A549 (cell line): ENCODE measurements around the gene ABCG4. TPM values are rescaled to one million over a fixed set of nuclear protein-coding genes. Genes with fewer than 3 reads are reported as not detected.

Source experiments
- ATAC-seq, 2 experiments: fragments of 200-7000 bp in 1 of 2; fragments of >200 bp in 1 of 2; cut with Nextera tagmentation in 1 of 2; cut with Tn5 transposase in 1 of 2; 3 replicates each; pipeline versions ENCODE4 v1.8.0 to v1.9.1; 2018 to 2020; ENCODE audit warnings: mild to moderate bottlenecking in 1 of 2, moderate library complexity in 1 of 2
- CTCF ChIA-PET: fragments of 300-600 bp; sonication (Branson Sonifier 250); formaldehyde crosslinking; extraction: SDS; loops from one replicate; lab custom pipeline; 2021; ENCODE audit warnings: antibody characterized with exemption, inconsistent platforms; lab: Yijun Ruan, JAX
- POLR2A ChIA-PET: fragments of 350-600 bp; formaldehyde crosslinking; extraction: SDS; loops from one replicate; lab custom pipeline; 2021; ENCODE audit warnings: antibody characterized with exemption, inconsistent platforms; lab: Yijun Ruan, JAX
- DNase-seq, 2 experiments: peaks; one replicate each; pipeline versions ENCODE4 v3.0.0 to v3.0.0-alpha.2; 2011 to 2016; ENCODE audit warnings: low read depth in 1 of 2, low spot score in 1 of 2
- FAIRE-seq: peaks from 2 replicates; lab custom pipeline; 2011; peaks lifted over from hg19 to GRCh38; lab: Jason Lieb, UNC
- H3K27ac ChIP-seq, 2 experiments: fragments of >200 bp; sonication (Bioruptor Twin); formaldehyde crosslinking; 3 replicates each; pipeline ENCODE4 v1.5.1; 2016 to 2017
- H3K4me1 ChIP-seq: fragments of >200 bp; sonication (Bioruptor Twin); formaldehyde crosslinking; 3 replicates; pipeline ENCODE4 v1.6.1; 2016
- H3K4me2 ChIP-seq: fragments of >200 bp; sonication (Bioruptor Twin); formaldehyde crosslinking; 3 replicates; pipeline ENCODE4 v1.6.1; 2016
- H3K4me3 ChIP-seq: fragments of >200 bp; sonication (Bioruptor Twin); formaldehyde crosslinking; 3 replicates; pipeline ENCODE4 v1.5.1; 2016
- H3K9me3 ChIP-seq: fragments of >200 bp; sonication (Bioruptor Twin); formaldehyde crosslinking; 3 replicates; pipeline ENCODE4 v1.6.1; 2016
- CBX2 ChIP-seq: fragments of 200-600 bp; sonication (generic); IDR thresholded peaks from 2 replicates; pipeline ENCODE4 v1.6.1; 2016; ENCODE audit warnings: low read depth, mild to moderate bottlenecking, borderline replicate concordance
- CHD2 ChIP-seq: fragments of 150-350 bp; IDR thresholded peaks from 2 replicates; pipeline ENCODE4 v1.6.1; 2014; ENCODE audit warnings: low read length; ENCODE audit not compliant: partially characterized antibody
- CHD4 ChIP-seq: fragments of 200-600 bp; sonication (generic); IDR thresholded peaks from 2 replicates; pipeline ENCODE4 v1.6.1; 2016; ENCODE audit warnings: antibody characterized with exemption, mild to moderate bottlenecking, borderline replicate concordance
- EHF ChIP-seq: fragments of 250-450 bp; sonication (Bioruptor Pico); IDR thresholded peaks from 2 replicates; pipeline ENCODE4 v1.5.0; 2020; ENCODE audit warnings: mild to moderate bottlenecking
- EHMT2 ChIP-seq: fragments of 200-600 bp; sonication (generic); IDR thresholded peaks from 2 replicates; pipeline ENCODE4 v1.6.1; 2016; ENCODE audit warnings: antibody characterized with exemption, low read depth, mild to moderate bottlenecking, moderate library complexity
- ESRRA ChIP-seq: fragments of 150-350 bp; IDR thresholded peaks from 2 replicates; pipeline ENCODE4 v1.6.1; 2014; ENCODE audit warnings: mild to moderate bottlenecking, low read length, borderline replicate concordance
- FOSB ChIP-seq: fragments of 250-450 bp; sonication (Bioruptor Pico); IDR thresholded peaks from 2 replicates; pipeline ENCODE4 v1.5.0; 2020; ENCODE audit warnings: mild to moderate bottlenecking, moderate library complexity
- FOXS1 ChIP-seq: fragments of 250-450 bp; sonication (Bioruptor Pico); IDR thresholded peaks from 2 replicates; pipeline ENCODE4 v1.5.0; 2020; ENCODE audit warnings: mild to moderate bottlenecking, moderate library complexity
- GATA3 ChIP-seq: IDR thresholded peaks from 2 replicates; pipeline ENCODE4 v1.6.1; 2012; ENCODE audit warnings: borderline replicate concordance
- HDAC2 ChIP-seq: fragments of 200-600 bp; sonication (generic); IDR thresholded peaks from 2 replicates; pipeline ENCODE4 v1.6.1; 2016
- HOXB13 ChIP-seq: fragments of 250-450 bp; sonication (Bioruptor Pico); IDR thresholded peaks from 2 replicates; pipeline ENCODE4 v1.5.0; 2020; ENCODE audit warnings: low read depth, mild to moderate bottlenecking, moderate library complexity
- KDM1A ChIP-seq: fragments of 200-600 bp; sonication (generic); IDR thresholded peaks from 2 replicates; pipeline ENCODE4 v1.6.1; 2016; ENCODE audit warnings: low read depth, mild to moderate bottlenecking
- MYC ChIP-seq: IDR thresholded peaks from 2 replicates; pipeline ENCODE4 v1.6.1; 2012; ENCODE audit warnings: mild to moderate bottlenecking, inconsistent platforms, low read length, improper control_type of control experiment, borderline replicate concordance
- PHF8 ChIP-seq: fragments of 200-600 bp; sonication (generic); IDR thresholded peaks from 2 replicates; pipeline ENCODE4 v1.6.1; 2016; ENCODE audit warnings: low read depth, mild to moderate bottlenecking, antibody characterized with exemption, moderate library complexity, borderline replicate concordance
- RAD21 ChIP-seq, 2 experiments: fragments of >200 bp in 1 of 2; sonication (Bioruptor Twin) in 1 of 2; formaldehyde crosslinking in 1 of 2; IDR thresholded peaks in 1 of 2; conservative IDR thresholded peaks in 1 of 2; 2 replicates in 1 of 2; 3 replicates in 1 of 2; pipeline ENCODE4 v1.6.1; 2012 to 2018; ENCODE audit warnings: inconsistent platforms in 1 of 2
- RARB ChIP-seq: fragments of 250-450 bp; sonication (Bioruptor Pico); IDR thresholded peaks from 2 replicates; pipeline ENCODE4 v1.8.0; 2021; ENCODE audit warnings: mild to moderate bottlenecking, moderate library complexity
- RCOR1 ChIP-seq: fragments of 150-350 bp; IDR thresholded peaks from 2 replicates; pipeline ENCODE4 v1.6.1; 2014; ENCODE audit warnings: antibody characterized with exemption, low read length, low read depth
- SREBF2 ChIP-seq: fragments of 450-650 bp; IDR thresholded peaks from 2 replicates; pipeline ENCODE4 v1.6.1; 2014; ENCODE audit warnings: mild to moderate bottlenecking, moderate library complexity
- TP53 ChIP-seq: fragments of 250-450 bp; sonication (Bioruptor Pico); IDR thresholded peaks from 2 replicates; pipeline ENCODE4 v1.5.0; 2021; ENCODE audit warnings: mild to moderate bottlenecking, moderate library complexity
- ZFP36 ChIP-seq: fragments of 450-650 bp; IDR thresholded peaks from 2 replicates; pipeline ENCODE4 v1.6.1; 2014; ENCODE audit warnings: borderline replicate concordance; ENCODE audit not compliant: partially characterized antibody
- ZNF302 ChIP-seq: fragments of 250-450 bp; sonication (Bioruptor Pico); IDR thresholded peaks from 2 replicates; pipeline ENCODE4 v1.9.0; 2021; ENCODE audit warnings: inconsistent platforms, mild to moderate bottlenecking, moderate library complexity
- WGBS: methylation state at CpG from one replicate; pipeline ENCODE4 v1.1.6; 2017; ENCODE audit errors: missing lambda C conversion rate; 5-methylcytosine and 5-hydroxymethylcytosine counted together
- polyA plus RNA-seq, 4 experiments: library from polyadenylated mRNA; depleted of rRNA in 3 of 4; stranded (reverse); fragments of >200 nt; fragmentation: RNase III in 1 of 4; extraction: RNeasy Plus Mini Kit Qiagen cat#74134 plus additional on column Dnase treatment in 1 of 4; gene quantifications; 2 replicates in 3 of 4; 3 replicates in 1 of 4; pipeline ENCODE4 v1.2.3, GENCODE V29; 2011 to 2017
- TF ChIP-seq, protein P1 (sequence below): fragments of 250-450 bp; sonication (Bioruptor Pico); IDR thresholded peaks from 2 replicates; pipeline ENCODE4 v1.5.0; 2020; ENCODE audit warnings: low read depth, mild to moderate bottlenecking, moderate library complexity
- TF ChIP-seq, protein P2 (sequence below): fragments of >200 bp; sonication (Bioruptor Twin); formaldehyde crosslinking; IDR thresholded peaks from 3 replicates; pipeline ENCODE4 v1.5.1; 2016
- TF ChIP-seq, protein P3 (sequence below): IDR thresholded peaks from 2 replicates; pipeline ENCODE4 v1.6.1; 2012
- TF ChIP-seq, protein P4 (sequence below): IDR thresholded peaks from 2 replicates; pipeline ENCODE4 v1.6.1; 2012; ENCODE audit warnings: low read depth, borderline replicate concordance

The ABCG4 gene
- polyA plus RNA-seq, 2 of the 4 experiments (the other 2 are of a cell fraction), result 0.10 to 0.44 TPM

DNA sequence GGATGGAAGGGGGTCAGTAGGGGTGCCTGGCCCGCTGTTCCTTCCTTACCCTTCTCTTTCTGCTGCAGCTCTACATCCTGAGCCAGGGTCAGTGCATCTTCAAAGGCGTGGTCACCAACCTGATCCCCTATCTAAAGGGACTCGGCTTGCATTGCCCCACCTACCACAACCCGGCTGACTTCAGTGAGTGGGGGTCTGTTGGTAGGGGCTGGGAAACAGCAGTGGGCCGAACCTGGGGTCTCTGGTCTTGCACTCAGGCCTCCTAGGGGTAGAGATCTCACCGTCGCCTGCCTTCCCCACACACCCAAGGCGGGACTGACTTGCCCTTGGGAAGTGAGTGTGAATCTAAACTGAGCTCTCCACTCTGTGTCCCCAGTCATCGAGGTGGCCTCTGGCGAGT is 7.6 kb downstream of the ABCG4 start:
- ChIA-PET CTCF (interaction anchor here (0.9 to 3.6 kb wide), 7 partner anchors 8 to 70 kb away, joined by 3 to 13 read pairs (median 5); partner anchors contain the start of gene ABCG4), POLR2A (no interaction called here)
- WGBS, result 85% methylated on average over 7 of the region's 10 CpGs
- Histone ChIP-seq H3K4me1 (0 out of 3 replicates have a peak, but pooled peaks cover 2% of the 10 kb centered on the region), H3K27ac (no peak overlapping the region), H3K4me3 (no peak overlapping the region), H3K4me2 (no peak overlapping the region), H3K9me3 (no peaks in the 10 kb centered on the region)
- TF ChIP-seq SREBF2 (no peak), MYC (no peak), CBX2 (no peak), RAD21 (conservative IDR thresholded peaks at IDR 0.05 in 1 of 2, IDR thresholded peaks at IDR 0.05 in 1 of 2) (no peak), KDM1A (no peak), GATA3 (no peak), CHD4 (no peak), EHMT2 (no peak), CHD2 (no peak), ZFP36 (no peak), FOSB (no peak), RCOR1 (no peak), HOXB13 (no peak), ESRRA (no peak)
- TF ChIP-seq, protein P1, sequence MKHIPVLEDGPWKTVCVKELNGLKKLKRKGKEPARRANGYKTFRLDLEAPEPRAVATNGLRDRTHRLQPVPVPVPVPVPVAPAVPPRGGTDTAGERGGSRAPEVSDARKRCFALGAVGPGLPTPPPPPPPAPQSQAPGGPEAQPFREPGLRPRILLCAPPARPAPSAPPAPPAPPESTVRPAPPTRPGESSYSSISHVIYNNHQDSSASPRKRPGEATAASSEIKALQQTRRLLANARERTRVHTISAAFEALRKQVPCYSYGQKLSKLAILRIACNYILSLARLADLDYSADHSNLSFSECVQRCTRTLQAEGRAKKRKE, result no peak
- TF ChIP-seq, protein P2, sequence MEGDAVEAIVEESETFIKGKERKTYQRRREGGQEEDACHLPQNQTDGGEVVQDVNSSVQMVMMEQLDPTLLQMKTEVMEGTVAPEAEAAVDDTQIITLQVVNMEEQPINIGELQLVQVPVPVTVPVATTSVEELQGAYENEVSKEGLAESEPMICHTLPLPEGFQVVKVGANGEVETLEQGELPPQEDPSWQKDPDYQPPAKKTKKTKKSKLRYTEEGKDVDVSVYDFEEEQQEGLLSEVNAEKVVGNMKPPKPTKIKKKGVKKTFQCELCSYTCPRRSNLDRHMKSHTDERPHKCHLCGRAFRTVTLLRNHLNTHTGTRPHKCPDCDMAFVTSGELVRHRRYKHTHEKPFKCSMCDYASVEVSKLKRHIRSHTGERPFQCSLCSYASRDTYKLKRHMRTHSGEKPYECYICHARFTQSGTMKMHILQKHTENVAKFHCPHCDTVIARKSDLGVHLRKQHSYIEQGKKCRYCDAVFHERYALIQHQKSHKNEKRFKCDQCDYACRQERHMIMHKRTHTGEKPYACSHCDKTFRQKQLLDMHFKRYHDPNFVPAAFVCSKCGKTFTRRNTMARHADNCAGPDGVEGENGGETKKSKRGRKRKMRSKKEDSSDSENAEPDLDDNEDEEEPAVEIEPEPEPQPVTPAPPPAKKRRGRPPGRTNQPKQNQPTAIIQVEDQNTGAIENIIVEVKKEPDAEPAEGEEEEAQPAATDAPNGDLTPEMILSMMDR, result no peak
- TF ChIP-seq, protein P3, sequence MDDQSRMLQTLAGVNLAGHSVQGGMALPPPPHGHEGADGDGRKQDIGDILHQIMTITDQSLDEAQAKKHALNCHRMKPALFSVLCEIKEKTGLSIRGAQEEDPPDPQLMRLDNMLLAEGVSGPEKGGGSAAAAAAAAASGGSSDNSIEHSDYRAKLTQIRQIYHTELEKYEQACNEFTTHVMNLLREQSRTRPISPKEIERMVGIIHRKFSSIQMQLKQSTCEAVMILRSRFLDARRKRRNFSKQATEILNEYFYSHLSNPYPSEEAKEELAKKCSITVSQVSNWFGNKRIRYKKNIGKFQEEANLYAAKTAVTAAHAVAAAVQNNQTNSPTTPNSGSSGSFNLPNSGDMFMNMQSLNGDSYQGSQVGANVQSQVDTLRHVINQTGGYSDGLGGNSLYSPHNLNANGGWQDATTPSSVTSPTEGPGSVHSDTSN, result no peak
- TF ChIP-seq, protein P4, sequence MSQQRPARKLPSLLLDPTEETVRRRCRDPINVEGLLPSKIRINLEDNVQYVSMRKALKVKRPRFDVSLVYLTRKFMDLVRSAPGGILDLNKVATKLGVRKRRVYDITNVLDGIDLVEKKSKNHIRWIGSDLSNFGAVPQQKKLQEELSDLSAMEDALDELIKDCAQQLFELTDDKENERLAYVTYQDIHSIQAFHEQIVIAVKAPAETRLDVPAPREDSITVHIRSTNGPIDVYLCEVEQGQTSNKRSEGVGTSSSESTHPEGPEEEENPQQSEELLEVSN, result no peak
- DNase-seq (no peak), ATAC-seq (no peak), FAIRE-seq (no peak)

DNA sequence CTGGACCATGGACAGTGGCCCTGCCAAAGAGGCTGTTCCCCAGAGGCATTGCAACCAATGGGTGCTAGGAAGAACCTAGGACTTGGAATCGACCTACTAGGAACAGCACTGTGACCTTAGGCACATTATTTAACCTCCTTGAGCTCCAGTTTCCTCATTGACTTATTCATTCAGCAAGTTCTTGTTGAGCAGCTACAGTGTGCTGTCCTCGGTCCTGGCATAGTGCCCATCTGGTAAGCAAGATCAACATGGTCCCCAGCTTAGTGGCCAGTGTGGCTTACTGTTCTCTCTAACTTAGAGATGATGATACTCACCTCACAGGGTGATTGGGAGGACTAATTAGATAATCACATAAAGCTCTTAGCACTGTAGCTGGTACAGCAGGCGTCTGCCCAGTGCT is 8.2 kb downstream of the ABCG4 start:
- FAIRE-seq, result no peak
- no peak for DNase-seq

DNA sequence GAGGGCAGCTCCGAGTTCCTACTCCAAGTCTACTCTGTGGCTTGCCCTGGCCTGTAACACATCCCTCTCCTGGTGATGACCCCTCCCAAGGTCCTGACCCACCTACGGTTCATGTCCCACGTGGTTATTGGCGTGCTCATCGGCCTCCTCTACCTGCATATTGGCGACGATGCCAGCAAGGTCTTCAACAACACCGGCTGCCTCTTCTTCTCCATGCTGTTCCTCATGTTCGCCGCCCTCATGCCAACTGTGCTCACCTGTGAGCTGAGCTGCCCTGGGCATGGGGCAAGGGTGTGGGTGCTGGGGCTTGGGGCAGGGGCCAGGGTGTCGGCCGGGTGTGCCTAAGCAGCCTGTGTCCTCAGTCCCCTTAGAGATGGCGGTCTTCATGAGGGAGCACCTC is 9.6 kb downstream of the ABCG4 start:
- ChIA-PET CTCF (interaction anchor here (0.6 to 3.6 kb wide), 6 partner anchors 9 to 180 kb away, joined by 3 to 13 read pairs (median 4); no protein-coding TSS in a partner anchor), POLR2A (no interaction called here)
- ATAC-seq (no peak), DNase-seq (no peak), FAIRE-seq (no peak)
- H3K9me3 ChIP-seq, result no peaks in the 10 kb centered on the region
- no peak overlapping the region for H3K4me2 ChIP-seq
- H3K27ac ChIP-seq, result no peak overlapping the region
- H3K4me1 ChIP-seq, result 0 out of 3 replicates have a peak, but pooled peaks cover 2% of the 10 kb centered on the region
- H3K4me3 ChIP-seq, result no peak overlapping the region
- 76% methylated on average over 10 of the region's 13 CpGs for WGBS
- TF ChIP-seq PHF8 (no peak), RARB (CRISPR knock-in tag) (no peak), TP53 (CRISPR knock-in tag) (no peak), HDAC2 (no peak), KDM1A (no peak), FOXS1 (CRISPR knock-in tag) (no peak), ZNF302 (CRISPR knock-in tag) (no peak), MYC (no peak), EHF (CRISPR knock-in tag) (no peak)
- TF ChIP-seq, protein P3, result no peak
- TF ChIP-seq, protein P1, result no peak

More for the DNA sequence above, 8.2 kb downstream of the ABCG4 start:
- ChIA-PET CTCF (interaction anchor here (0.9 to 3.6 kb wide), 6 partner anchors 9 to 40 kb away, joined by 3 to 13 read pairs (median 5); partner anchors contain the start of gene ABCG4), POLR2A (no interaction called here)
- 40% methylated on average over 3 of the region's 3 CpGs for WGBS
- Histone ChIP-seq H3K9me3 (no peaks in the 10 kb centered on the region), H3K4me3 (no peak overlapping the region), H3K27ac (no peak overlapping the region), H3K4me1 (0 out of 3 replicates have a peak, but pooled peaks cover 2% of the 10 kb centered on the region)
- no peak for ATAC-seq
- TF ChIP-seq ESRRA (no peak), RCOR1 (no peak)
- TF ChIP-seq, all 56 proteins: peak for 0
- no peak overlapping the region for H3K4me2 ChIP-seq
